Measurements from ENCODE around the gene TRAPPC6A.

- TF ChIP-seq CTCF (conservative IDR thresholded peaks at IDR 0.05; ENCODE audit: low read depth, low read length): no peak
- no peak for TF ChIP-seq RAD21 (IDR thresholded peaks at IDR 0.05; ENCODE audit: low read length)
- TF ChIP-seq MAFK (IDR thresholded peaks at IDR 0.05; ENCODE audit: low read depth, low read length): no peak
- TF ChIP-seq POLR2A (IDR thresholded peaks at IDR 0.05; ENCODE audit: low read depth, low read length): no peak
- TF ChIP-seq BHLHE40 (IDR thresholded peaks at IDR 0.05; ENCODE audit: low read depth, low read length): no peak
These were observed 33.8 kb upstream of the TRAPPC6A start for GRCh38 chr19:45211751-45212381.

All from IMR-90 (cell line).